Stimulated activated CD8-positive, alpha-beta memory T cell treated with anti-CD3 and anti-CD28 coated beads, Interleukin-12 subunit alpha, Interleukin-12 subunit beta, amount 100 ng/mL, for 24 hours (primary cell): ENCODE measurements around the gene PODXL.

Experiments used
- DNase-seq: peaks from one replicate; pipeline ENCODE4 v3.0.0-alpha.2; 2020; ENCODE audit errors: extremely low read depth

PODXL gene

GRCh38 chr7:131556053-131556908, at the start of gene PODXL:
TSS of gene PODXL (minus strand) at chr7:131556628. CDS start at chr7:131556359, 269 bp downstream.
- no peak for DNase-seq

- no peak for DNase-seq
Measured at GRCh38 chr7:131605280-131605878, 49.0 kb upstream of the PODXL start.

GRCh38 chr7:131604841-131605279, 48.4 kb upstream of the PODXL start:
- no peak for DNase-seq

- no peak for DNase-seq
Measured at GRCh38 chr7:131603932-131604331, 47.5 kb upstream of the PODXL start.

- no peak for DNase-seq
Measured at GRCh38 chr7:131602994-131603372, 46.6 kb upstream of the PODXL start.

- DNase-seq = no peak
Measured at GRCh38 chr7:131602304-131602993, 46.0 kb upstream of the PODXL start.

GRCh38 chr7:131600085-131600881, 43.9 kb upstream of the PODXL start:
- DNase-seq = no peak

- DNase-seq = no peak
Measured at GRCh38 chr7:131596785-131597184, 40.4 kb upstream of the PODXL start.

GRCh38 chr7:131595699-131596098, 39.3 kb upstream of the PODXL start:
- DNase-seq = no peak

- DNase-seq = no peak
Measured at GRCh38 chr7:131591687-131592319, 35.4 kb upstream of the PODXL start.

GRCh38 chr7:131587315-131587923, 31.0 kb upstream of the PODXL start:
- DNase-seq = no peak

- DNase-seq = no peak
Measured at GRCh38 chr7:131586759-131587158, 30.3 kb upstream of the PODXL start.

- DNase-seq = no peak
Measured at GRCh38 chr7:131586259-131586658, 29.8 kb upstream of the PODXL start.

GRCh38 chr7:131583430-131583829, 27.0 kb upstream of the PODXL start:
- DNase-seq = no peak

- DNase-seq = no peak
Measured at GRCh38 chr7:131581241-131582051, 25.0 kb upstream of the PODXL start.

GRCh38 chr7:131578602-131579001, 22.2 kb upstream of the PODXL start:
- DNase-seq = no peak

- DNase-seq = no peak
Measured at GRCh38 chr7:131574741-131575140, 18.3 kb upstream of the PODXL start.

GRCh38 chr7:131570401-131570800, 14.0 kb upstream of the PODXL start:
- DNase-seq = no peak

- no peak for DNase-seq
Measured at GRCh38 chr7:131568970-131569369, 12.5 kb upstream of the PODXL start.

- no peak for DNase-seq
Measured at GRCh38 chr7:131568510-131568909, 12.1 kb upstream of the PODXL start.
